Transverse colon (tissue), 4 donors: ENCODE results near the gene RTP4. TPM values are rescaled to one million over a fixed set of nuclear protein-coding genes. Genes with fewer than 3 reads are reported as not detected.

ENCODE experiments used
- DNase-seq: peaks from one replicate; pipeline ENCODE4 v3.0.0-alpha.2; 2019
- H3K27ac ChIP-seq, 4 donors: fragments of 200-600 bp; sonication (generic); 2 replicates each; pipeline ENCODE4 v1.5.1; 2016 to 2018; ENCODE audit warnings: inconsistent platforms in 4 of 4
- H3K27me3 ChIP-seq: fragments of 200-600 bp; sonication (generic); 2 replicates; pipeline ENCODE4 v1.5.1; 2017; ENCODE audit warnings: inconsistent platforms
- H3K36me3 ChIP-seq, 4 donors: fragments of 200-600 bp; sonication (generic); 2 replicates each; pipeline ENCODE4 v1.5.1; 2017 to 2019; ENCODE audit warnings: inconsistent platforms in 4 of 4
- H3K4me1 ChIP-seq, 4 donors: fragments of 200-600 bp; sonication (generic); 2 replicates each; pipeline ENCODE4 v1.5.1; 2017 to 2020; ENCODE audit warnings: inconsistent platforms in 4 of 4
- H3K4me3 ChIP-seq, 4 donors: fragments of 200-600 bp; sonication (generic); 1 replicate in 1 of 4; 2 replicates in 3 of 4; pipeline versions ENCODE4 v1.5.1 to v1.6.1; 2017 to 2019; ENCODE audit warnings: inconsistent platforms in 4 of 4
- H3K9me3 ChIP-seq, 2 donors: fragments of 200-600 bp; sonication (generic); 2 replicates each; pipeline ENCODE4 v1.5.1; 2017 to 2019; ENCODE audit warnings: inconsistent platforms in 2 of 2
- EP300 ChIP-seq: sonication (generic); formaldehyde crosslinking; IDR thresholded peaks from one replicate; pipeline ENCODE4 v1.6.1; 2017; ENCODE audit warnings: antibody characterized with exemption, low read depth
- POLR2A ChIP-seq: fragments of 450-650 bp; IDR thresholded peaks from one replicate; pipeline ENCODE4 v1.6.1; 2016; ENCODE audit warnings: antibody characterized with exemption, mild to moderate bottlenecking, moderate library complexity
- POLR2AphosphoS5 ChIP-seq, 3 donors: sonication (generic); formaldehyde crosslinking; IDR thresholded peaks; one replicate each; pipeline ENCODE4 v1.6.1; 2016; ENCODE audit warnings: antibody characterized with exemption in 3 of 3
- WGBS, 2 donors: methylation state at CpG; one replicate each; pipeline ENCODE4 v1.1.5; 2018; ENCODE audit warnings: low coverage in 1 of 2; 5-methylcytosine and 5-hydroxymethylcytosine counted together
- in situ Hi-C, 4 donors: fragments of 200-750 bp; cut with MboI; loops; one replicate each; pipeline versions ENCODE4 v1.15.0 to v1.15.1; 2017; ENCODE audit warnings: low sequenced_read_pairs in 3 of 4, low pct_ligation_motif_present in 1 of 4, low pct_unique_long_range_greater_than_20kb in 1 of 4
- intact Hi-C: fragments of 100-400 bp; cut with DNase I; formaldehyde crosslinking; loops from one replicate; pipeline ENCODE4 v1.15.1; 2023; ENCODE audit warnings: low total_unique reads
- total RNA-seq, 4 donors: library from RNA; depleted of rRNA; stranded (reverse); fragments of >200 nt; gene quantifications; one replicate each; pipeline ENCODE4 v1.1.0, GENCODE V29; 2016
- TF ChIP-seq, protein P1 (sequence below), 5 experiments: fragments of 200-600 bp in 3 of 5; fragments of 450-650 bp in 2 of 5; sonication (generic) in 3 of 5; IDR thresholded peaks; 1 replicate in 2 of 5; 2 replicates in 3 of 5; pipeline ENCODE4 v1.5.1; 2016 to 2017; ENCODE audit warnings: antibody characterized with exemption in 5 of 5, inconsistent platforms in 3 of 5, mild to moderate bottlenecking in 2 of 5, moderate library complexity in 1 of 5

RTP4 gene
- total RNA-seq, 4 donors from 2014 or later, result 4.1 to 4.9 TPM; not detected in 2

DNA sequence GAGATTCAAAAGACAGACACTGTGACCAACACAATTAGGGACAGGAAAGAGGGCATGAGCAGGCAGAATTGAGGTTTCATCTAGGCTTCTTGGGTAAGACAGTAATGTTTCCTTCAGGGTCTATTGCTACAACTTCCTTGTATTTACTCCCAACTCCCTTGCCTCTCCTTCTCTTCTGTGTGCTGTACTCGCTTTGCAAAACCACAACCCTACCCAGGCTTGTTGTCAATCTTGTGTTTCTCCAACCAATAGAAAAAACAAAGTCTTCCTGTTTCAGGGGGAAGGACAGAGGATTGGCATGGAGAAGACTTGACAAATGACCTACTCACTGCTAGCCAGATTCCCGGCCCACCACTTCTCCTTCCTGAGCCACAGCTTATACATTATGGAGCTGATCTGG, 40.3 kb upstream of the RTP4 start:
- no peak overlapping the region for H3K27ac ChIP-seq
- intact Hi-C loops (no loop called here), in situ Hi-C loops (no loop called here)
- no peak for DNase-seq
- no peaks in the 10 kb centered on the region for H3K36me3 ChIP-seq
- peaks cover 6% of the 10 kb centered on the region for H3K27me3 ChIP-seq
- TF ChIP-seq POLR2A (no peak), EP300 (no peak), POLR2AphosphoS5 (IDR thresholded peaks at IDR 0.05) (no peak)
- TF ChIP-seq, protein P1, sequence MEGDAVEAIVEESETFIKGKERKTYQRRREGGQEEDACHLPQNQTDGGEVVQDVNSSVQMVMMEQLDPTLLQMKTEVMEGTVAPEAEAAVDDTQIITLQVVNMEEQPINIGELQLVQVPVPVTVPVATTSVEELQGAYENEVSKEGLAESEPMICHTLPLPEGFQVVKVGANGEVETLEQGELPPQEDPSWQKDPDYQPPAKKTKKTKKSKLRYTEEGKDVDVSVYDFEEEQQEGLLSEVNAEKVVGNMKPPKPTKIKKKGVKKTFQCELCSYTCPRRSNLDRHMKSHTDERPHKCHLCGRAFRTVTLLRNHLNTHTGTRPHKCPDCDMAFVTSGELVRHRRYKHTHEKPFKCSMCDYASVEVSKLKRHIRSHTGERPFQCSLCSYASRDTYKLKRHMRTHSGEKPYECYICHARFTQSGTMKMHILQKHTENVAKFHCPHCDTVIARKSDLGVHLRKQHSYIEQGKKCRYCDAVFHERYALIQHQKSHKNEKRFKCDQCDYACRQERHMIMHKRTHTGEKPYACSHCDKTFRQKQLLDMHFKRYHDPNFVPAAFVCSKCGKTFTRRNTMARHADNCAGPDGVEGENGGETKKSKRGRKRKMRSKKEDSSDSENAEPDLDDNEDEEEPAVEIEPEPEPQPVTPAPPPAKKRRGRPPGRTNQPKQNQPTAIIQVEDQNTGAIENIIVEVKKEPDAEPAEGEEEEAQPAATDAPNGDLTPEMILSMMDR (IDR thresholded peaks at IDR 0.05), result no peak
- 65 to 77% methylated on average over 2 of the region's 2 CpGs for WGBS, 2 donors
- H3K4me1 ChIP-seq, result no peaks in the 10 kb centered on the region
- H3K4me3 ChIP-seq, result no peak overlapping the region
- no peaks in the 10 kb centered on the region for H3K9me3 ChIP-seq

DNA sequence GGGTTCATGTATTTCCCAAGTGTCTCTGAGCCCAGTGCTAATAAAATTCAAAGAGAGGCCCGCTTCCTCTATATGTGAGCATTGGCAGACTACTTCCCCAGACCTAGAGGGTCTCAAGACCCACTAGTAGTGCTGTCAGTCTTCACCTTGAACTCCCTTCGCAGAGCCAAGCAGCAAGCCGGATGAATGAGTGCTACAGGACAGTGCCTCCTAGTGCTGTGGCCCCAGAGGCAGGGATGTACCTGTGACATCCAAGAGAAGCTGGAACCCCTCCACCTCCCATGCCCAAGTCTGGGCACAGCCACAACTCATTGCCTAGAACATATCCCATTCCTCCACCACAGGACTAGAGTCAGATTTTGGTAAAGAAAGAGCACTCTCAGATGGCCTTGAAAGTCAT, 39.5 kb upstream of the RTP4 start:
- DNase-seq, result no peak
- Histone ChIP-seq H3K27me3 (peaks cover 6% of the 10 kb centered on the region), H3K4me1 (no peaks in the 10 kb centered on the region), H3K4me3 (no peak overlapping the region), H3K9me3 (no peaks in the 10 kb centered on the region), H3K36me3 (no peaks in the 10 kb centered on the region), H3K27ac (no peak overlapping the region)
- TF ChIP-seq POLR2AphosphoS5 (IDR thresholded peaks at IDR 0.05) (no peak), POLR2A (no peak), EP300 (no peak)
- TF ChIP-seq, protein P1 (IDR thresholded peaks at IDR 0.05), result no peak
- in situ Hi-C loops, result no loop called here
- intact Hi-C loops, result no loop called here
- 96% methylated on average over 3 of the region's 3 CpGs; no CpG with 5 or more reads in 1 of the 2 donors for WGBS, 2 donors

DNA sequence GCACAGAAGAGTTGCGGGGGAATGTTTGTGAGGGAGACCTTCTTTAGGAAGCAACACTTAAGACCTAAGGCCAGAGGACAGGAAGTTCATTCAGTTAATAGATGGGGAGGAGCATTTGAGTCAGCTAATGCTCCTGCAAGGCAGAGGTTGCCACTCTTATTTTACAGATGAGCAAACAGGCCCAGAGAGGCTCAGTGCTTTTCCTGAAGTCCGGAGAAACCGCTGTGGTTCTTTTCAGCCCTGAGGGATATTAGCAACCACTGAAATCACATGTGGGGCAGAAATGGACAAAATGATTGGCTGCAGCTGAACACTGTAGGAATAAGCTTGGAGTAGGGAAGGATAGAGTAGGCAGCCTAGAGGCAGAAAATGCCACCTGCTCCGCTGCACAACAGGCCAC, 33.3 kb upstream of the RTP4 start:
- 92 to 94% methylated on average over 2 to 4 of the region's 4 CpGs for WGBS, 2 donors
- Histone ChIP-seq H3K27ac (no peak overlapping the region), H3K4me3 (no peak overlapping the region), H3K36me3 (no peaks in the 10 kb centered on the region), H3K27me3 (no peaks in the 10 kb centered on the region), H3K4me1 (no peaks in the 10 kb centered on the region), H3K9me3 (no peaks in the 10 kb centered on the region)
- no peak for DNase-seq
- in situ Hi-C loops (no loop called here), intact Hi-C loops (no loop called here)
- TF ChIP-seq POLR2AphosphoS5 (IDR thresholded peaks at IDR 0.05) (no peak), EP300 (no peak), POLR2A (no peak)
- TF ChIP-seq, protein P1 (IDR thresholded peaks at IDR 0.05), result no peak

DNA sequence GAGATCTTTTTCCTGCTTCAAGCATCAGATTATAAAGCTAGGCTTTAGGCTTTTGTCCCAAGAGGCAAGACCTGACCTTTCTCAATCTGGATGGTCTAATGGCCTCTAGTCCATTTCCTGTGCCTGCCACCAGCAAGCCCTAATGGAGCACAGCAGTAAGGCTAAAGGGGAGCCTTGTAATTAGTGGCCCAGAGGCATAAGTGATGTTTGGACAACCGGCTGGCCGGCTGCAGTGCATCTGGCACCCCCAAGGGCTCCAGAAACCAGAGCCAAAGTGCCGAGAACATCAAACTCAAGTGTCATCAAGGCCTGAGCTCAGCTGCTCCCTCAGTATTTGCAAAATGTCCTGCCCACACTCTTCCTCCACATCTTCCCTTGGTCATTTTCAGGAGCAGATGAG, 31.9 kb upstream of the RTP4 start:
- Histone ChIP-seq H3K4me1 (no peaks in the 10 kb centered on the region), H3K36me3 (no peaks in the 10 kb centered on the region), H3K4me3 (no peak overlapping the region), H3K9me3 (no peaks in the 10 kb centered on the region), H3K27ac (no peak overlapping the region), H3K27me3 (no peaks in the 10 kb centered on the region)
- DNase-seq, result no peak
- intact Hi-C loops (no loop called here), in situ Hi-C loops (no loop called here)
- WGBS, 2 donors, result 60 to 64% methylated on average over 3 of the region's 3 CpGs
- TF ChIP-seq POLR2AphosphoS5 (IDR thresholded peaks at IDR 0.05) (no peak), EP300 (no peak), POLR2A (no peak)
- TF ChIP-seq, protein P1 (IDR thresholded peaks at IDR 0.05), result no peak
